KOPT-K1 (cell line): Measurements from ENCODE around the gene ACAN.

Experiments used
- H3K27ac ChIP-seq: fragments of 200-600 bp; sonication (generic); 2 replicates; pipeline ENCODE4 v1.5.1; 2016; ENCODE audit warnings: antibody characterized with exemption, mild to moderate bottlenecking, low read depth, low read length; ENCODE audit not compliant: poor library complexity, severe bottlenecking
- H3K36me3 ChIP-seq: fragments of 200-600 bp; sonication (generic); 2 replicates; pipeline ENCODE4 v1.5.1; 2017; ENCODE audit warnings: antibody characterized with exemption, mild to moderate bottlenecking, low read length, moderate library complexity; ENCODE audit not compliant: insufficient read depth
- H3K9me3 ChIP-seq: fragments of 200-600 bp; sonication (generic); 2 replicates; pipeline ENCODE4 v1.5.1; 2017; ENCODE audit warnings: antibody characterized with exemption, low read length, mild to moderate bottlenecking; ENCODE audit not compliant: insufficient read depth, poor library complexity, severe bottlenecking

Gene ACAN

DNA sequence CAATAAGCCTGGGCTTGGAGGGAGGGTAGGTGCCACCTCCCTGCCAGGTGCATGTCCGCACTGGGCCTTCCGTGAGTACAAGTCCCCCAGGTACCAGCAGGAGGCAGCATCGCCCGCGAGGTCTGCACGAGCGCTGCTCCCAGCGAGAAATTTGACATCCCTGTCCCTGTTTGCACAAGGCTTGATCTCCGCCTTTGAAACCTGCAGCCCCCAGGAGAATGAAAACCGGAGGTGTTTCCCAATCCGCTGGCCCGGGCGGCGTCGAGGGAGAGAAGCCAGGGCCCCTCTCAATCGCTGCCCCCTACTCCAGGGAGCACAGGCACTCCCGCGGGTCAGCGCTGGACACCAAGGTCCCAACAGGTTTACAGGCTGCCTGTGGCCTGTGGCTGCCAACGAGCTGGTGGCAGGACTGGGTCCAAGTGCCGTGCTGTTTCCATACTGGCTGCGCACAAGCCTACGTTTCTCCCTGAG lies 91.1 kb downstream of the ACAN start:
- Histone ChIP-seq H3K9me3 (no peaks in the 10 kb centered on the region), H3K27ac (no peak overlapping the region), H3K36me3 (peaks cover 3% of the 10 kb centered on the region; the same call in 1 of the 2 replicates)

DNA sequence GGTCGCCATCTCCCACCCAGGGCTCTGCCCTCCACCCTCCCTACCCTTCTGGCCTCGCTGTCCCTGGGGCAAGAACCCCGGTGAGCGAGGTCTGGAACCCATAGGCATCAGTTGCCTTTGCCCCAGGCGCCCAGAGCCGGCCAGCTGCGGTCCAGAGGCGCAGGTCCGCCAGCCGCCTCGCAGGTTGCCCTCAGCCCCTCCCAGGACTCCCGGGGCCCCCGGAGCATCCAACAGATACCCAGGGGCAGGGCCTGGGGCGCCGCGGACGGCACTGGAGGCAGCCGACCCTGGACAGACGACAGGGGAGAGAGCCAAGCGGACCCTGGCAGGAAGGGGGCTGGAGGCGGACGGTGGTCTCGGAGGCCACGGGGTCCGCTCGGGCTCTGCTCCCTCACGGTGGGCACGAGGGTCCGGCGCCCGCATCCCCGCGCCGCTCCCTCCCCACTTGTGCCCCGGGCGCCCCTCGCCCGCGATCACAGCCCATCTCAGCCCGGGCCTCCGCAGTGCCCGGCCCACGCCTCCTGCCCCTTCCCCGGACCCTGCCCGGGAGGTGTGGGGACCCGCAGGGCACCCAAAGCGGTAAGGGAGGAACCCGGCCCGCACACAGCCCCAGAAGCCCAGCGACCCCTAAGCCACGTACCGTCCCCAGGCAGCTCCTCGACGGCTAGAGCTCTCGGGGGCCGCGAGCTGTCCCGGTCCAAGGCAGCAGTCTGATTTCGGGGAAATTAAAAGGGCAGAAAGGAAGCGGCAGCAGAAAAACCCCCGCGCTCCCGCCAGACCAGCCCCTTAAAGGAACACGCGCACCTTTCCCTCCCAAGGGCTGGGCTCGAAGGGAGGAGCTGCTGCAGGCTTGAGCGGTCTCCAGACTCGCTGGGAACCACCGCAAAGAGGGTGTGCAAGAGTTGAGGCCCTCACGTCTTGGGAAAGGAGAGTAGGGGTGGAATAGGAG lies 91.9 kb downstream of the ACAN start, which contains the start of gene HAPLN3:
Gene HAPLN3, minus strand, starts transcription at position 726 of the 949 bp plus-strand sequence. CDS start 8,246 bp downstream, outside the sequence.
- no peaks in the 10 kb centered on the region for H3K9me3 ChIP-seq
- H3K36me3 ChIP-seq = peaks cover 6% of the 10 kb centered on the region; the same call in 1 of the 2 replicates
- H3K27ac ChIP-seq = no peak within 1 kb of the TSS

DNA sequence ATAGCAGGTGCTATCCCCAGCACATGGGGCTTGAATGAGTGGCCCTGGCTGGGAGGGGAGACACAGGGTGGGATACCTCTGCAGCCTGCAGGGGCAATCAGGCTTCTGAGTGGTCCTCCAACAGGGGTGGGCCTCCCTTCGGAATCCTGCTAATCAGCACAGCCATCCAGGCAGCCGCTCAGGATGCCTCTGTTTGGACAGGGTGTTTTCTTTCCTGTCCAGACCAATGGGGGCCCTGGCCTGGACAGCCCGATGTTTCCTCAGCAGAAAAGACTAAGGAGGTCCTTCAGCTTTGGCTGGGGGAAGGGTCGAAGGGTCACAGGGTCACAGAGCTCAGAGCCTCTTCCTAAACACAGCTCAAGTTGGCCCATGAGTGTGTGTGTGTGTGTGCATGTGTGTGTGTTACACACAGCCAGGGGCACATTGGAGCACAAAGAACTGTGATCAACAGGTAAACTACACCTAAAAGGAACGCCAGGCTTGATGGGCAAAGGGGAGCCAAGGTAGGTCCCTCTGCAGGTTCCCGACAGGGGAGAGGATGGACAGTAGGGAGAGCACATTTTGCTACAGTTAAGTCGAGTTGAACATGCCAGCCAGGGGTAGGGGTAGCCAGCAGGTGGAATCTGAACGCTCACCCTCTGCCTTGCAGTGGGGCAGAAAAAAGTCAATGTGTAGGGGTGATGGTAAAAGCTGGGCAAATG lies 93.2 kb downstream of the ACAN start:
- Histone ChIP-seq H3K9me3 (no peaks in the 10 kb centered on the region), H3K27ac (no peak overlapping the region), H3K36me3 (peaks cover 20% of the 10 kb centered on the region; the same call in 1 of the 2 replicates)

DNA sequence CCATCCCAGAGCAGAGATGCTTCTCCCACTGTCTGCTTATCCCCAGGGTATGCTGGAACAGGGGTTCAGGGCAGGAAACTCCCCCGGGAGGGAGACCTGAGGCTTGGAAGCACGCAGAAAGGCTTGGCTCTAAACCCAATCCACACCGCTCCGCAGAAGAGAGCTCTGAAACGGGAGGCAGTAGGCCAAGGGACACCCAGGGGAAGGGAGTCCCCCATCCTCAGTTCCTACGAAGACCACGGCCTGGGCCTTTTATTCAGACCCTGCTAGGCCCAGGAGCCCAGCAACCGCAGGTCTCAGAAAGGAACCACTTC lies 93.9 kb downstream of the ACAN start:
- H3K36me3 ChIP-seq = peaks cover 26% of the 10 kb centered on the region; the same call in 1 of the 2 replicates
- no peaks in the 10 kb centered on the region for H3K9me3 ChIP-seq
- H3K27ac ChIP-seq = no peak overlapping the region

DNA sequence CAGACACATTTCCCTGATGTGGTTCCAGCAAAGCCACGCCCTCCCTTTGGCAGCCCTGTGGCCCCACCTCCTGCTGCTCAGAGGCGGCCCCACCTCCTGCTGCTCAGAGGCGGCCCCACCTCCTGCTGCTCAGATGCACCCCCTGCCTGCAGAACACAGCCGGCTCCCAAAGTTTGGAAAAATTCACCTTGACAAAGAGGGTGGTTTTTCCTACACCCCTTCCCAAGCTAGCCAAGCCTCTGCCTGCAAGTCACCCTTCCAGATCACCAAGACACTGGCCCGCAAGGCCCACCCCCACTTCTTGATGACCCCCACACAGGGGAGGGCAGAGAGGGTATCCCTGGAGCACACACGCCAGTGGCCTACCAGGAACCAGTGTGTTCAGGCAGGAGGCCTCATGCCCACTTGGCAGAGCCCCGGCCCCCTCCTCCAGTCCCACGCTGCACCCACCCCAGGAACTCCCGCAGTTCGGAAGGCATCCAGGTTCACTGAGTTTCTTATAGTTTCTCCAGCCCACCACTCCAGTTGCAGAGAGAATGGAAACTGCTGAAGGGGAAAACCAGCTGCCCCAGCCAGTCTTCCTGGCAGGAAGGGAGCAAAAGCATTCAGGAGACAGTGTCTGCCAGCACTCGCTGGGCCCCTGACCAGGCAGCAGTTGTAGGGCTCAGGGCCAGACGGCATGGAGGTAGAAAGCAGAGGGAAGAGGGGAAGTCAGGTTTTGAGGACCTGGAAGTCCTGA lies 94.4 kb downstream of the ACAN start:
- Histone ChIP-seq H3K9me3 (no peaks in the 10 kb centered on the region), H3K27ac (no peak overlapping the region), H3K36me3 (peaks cover 31% of the 10 kb centered on the region; the same call in 1 of the 2 replicates)

DNA sequence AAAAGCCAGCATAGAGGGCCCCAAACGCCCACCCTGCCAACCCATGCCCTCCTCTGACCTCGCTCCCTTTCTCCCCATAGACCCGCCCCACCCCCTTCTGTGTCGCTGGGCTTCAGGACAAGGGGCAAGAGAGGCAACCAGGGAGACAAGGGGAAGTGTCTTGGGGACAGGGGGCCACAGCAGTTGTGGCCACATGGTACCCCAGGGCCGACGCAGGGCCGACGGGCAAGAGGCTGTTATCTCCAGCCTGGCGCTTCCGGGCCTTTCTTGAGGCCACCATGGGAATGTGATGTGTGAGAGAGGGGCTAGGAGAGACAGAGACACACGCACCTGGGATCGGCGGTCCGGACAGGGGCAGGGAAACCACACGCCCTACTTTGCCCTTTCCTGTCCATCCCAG lies 95.5 kb downstream of the ACAN start:
- Histone ChIP-seq H3K9me3 (no peaks in the 10 kb centered on the region), H3K27ac (no peak overlapping the region), H3K36me3 (peaks cover 36% of the 10 kb centered on the region; the same call in 1 of the 2 replicates)

DNA sequence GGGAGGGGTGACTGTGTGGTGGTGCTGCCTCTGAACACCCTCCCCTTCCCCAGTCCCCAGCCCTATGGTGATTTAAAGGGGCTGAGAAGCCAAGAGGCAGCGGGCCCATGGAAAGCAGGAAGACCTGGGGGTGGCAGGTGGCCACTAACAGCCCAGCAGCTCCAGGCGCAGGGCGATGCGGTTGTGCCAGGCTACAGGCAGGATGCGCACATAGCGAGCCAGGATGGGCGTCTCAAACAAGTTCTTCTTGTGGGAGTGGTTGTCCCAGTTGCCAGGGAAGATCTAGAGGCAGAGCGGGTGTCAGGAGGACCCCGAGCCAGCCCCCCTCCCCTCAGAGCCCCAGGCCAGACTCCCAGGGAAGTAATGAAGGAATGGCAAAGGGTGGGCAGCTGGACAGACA lies 96.0 kb downstream of the ACAN start:
- Histone ChIP-seq H3K9me3 (no peaks in the 10 kb centered on the region), H3K36me3 (peaks cover 41% of the 10 kb centered on the region; the same call in 1 of the 2 replicates), H3K27ac (no peak overlapping the region)

DNA sequence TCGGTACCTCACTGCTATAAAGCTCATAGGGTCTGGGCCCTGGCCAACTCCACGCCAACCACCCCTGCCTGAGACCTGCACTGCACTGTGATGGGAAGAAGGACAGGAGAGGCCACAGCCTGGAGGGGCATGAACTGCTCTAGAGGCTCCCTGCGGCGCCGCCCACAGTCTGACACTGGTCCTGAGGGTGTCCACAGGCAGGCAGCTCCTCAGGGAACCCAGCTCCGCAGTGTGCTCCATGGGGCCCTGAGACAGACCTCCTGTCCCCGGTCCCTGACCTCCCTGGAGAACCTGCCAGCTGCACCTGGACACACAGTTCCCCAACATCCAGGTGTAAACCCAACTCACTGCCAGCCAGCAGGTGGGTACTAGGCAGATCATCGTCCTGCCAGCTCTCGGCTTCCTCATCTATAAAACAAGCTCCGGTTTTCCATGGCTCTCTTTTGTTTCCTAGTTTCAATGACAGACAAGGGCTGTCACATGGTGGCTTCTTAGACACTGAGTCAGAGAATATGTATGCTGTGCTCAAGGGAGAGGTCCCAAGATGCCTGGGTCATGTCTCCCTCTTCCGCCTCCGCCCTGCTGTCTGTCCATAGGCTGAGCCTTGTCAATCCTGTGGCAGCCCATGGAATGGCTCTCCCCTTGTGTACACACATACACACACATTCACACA lies 97.2 kb downstream of the ACAN start:
- peaks cover 42% of the 10 kb centered on the region; the same call in 1 of the 2 replicates for H3K36me3 ChIP-seq
- H3K9me3 ChIP-seq = no peaks in the 10 kb centered on the region
- no peak overlapping the region for H3K27ac ChIP-seq

DNA sequence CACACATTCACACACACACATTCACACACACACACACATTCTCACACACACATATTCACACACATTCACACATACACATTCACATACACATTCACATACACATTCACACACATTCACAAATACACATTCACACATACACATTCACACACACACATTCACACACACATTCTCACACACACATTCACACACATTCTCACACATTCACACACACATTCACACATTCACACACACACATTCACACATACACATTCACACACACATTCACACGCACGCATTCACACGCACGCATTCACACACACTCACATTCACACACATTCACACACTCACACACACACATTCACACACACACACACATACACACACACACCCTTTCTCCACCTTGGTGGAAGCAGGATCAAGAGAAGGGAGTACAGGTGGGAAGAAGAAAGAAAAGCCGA lies 97.8 kb downstream of the ACAN start:
- no peak overlapping the region for H3K27ac ChIP-seq
- peaks cover 47% of the 10 kb centered on the region; the same call in 1 of the 2 replicates for H3K36me3 ChIP-seq
- H3K9me3 ChIP-seq = no peaks in the 10 kb centered on the region

DNA sequence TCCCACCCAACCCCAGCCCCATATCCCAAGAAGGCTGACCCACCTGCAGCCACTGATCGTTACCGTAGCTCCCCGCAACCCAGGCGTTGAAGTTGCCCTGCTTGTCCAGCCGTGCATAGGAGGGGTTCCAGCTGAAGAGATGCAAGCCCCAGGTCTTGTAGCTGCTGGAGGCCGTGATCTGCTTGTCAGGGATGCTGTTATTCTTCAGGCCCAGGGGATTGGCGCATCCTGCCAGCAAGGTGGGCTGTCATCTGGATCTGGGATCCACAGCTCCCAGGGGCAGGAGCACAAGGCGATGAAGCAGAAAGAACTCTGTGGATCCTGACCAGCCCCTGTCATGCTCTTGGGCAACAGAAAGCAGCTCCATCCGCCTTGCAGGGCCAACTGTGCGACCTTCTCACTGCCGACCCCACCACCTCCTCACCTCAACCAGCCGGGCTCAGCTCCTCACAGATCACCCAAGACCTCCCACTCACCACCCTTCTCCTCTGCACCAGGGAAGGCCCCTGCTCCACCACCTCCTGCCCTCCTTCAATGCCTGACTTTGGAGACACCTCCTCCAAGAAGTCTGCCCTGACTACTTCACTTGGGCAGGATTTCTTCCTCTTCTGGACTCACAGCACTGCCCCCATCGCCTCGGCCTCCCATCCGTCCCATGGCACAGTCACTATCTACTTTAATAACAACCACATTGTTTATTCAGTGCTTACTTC lies 98.4 kb downstream of the ACAN start:
- no peaks in the 10 kb centered on the region for H3K9me3 ChIP-seq
- H3K36me3 ChIP-seq = peaks cover 53% of the 10 kb centered on the region; the same call in 1 of the 2 replicates
- H3K27ac ChIP-seq = no peak overlapping the region

DNA sequence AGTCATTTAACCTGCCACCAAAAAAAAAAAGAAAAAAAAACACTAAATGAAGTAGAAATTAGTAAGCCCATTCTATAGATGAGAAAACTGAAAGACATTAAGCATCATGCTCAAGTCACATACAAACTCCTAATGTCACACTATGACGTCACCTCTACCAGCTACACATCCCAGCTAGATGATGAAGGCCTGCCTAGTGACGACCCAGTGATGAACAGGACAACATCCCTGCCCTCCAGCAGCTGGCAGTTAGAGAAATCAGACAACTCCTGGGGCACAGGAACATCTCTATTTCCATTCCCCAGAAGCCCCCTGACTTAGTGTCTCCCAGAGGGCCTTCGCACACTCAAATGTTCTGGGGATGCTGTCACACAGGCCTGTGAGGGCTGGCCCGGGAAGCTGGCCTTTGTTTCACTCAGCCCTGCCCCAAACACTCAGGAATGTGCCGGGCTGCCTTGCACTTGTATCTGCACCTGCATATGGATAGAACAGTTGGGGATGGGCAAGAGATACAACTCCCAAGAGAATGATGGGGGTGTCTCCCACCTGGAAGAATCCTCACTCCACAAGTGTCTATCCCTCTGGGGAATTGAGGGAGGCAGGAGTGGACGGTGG lies 99.1 kb downstream of the ACAN start:
- Histone ChIP-seq H3K9me3 (no peaks in the 10 kb centered on the region), H3K36me3 (peaks cover 59% of the 10 kb centered on the region; the same call in 1 of the 2 replicates), H3K27ac (no peak overlapping the region)

DNA sequence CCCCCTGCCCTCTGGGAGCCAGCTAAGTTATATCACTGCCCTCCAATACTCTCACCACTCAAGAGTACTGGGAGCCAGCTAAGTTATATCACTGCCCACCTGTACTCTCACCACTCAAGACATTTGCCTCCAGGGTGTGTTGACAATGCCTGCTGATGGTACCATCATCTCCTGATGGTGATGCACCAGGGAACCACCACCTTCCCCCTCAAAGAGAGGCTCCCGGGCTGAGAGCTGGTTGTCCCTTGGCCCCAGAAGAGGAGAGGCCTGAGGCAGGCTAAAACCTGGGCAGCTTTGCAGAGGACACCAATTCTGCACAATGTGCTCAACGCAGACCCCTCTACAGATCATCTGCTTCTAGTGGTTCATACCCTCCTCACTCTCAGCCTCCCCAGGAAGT lies 99.6 kb downstream of the ACAN start:
- H3K9me3 ChIP-seq = no peaks in the 10 kb centered on the region
- no peak overlapping the region for H3K27ac ChIP-seq
- H3K36me3 ChIP-seq = peaks cover 59% of the 10 kb centered on the region; the same call in 1 of the 2 replicates

DNA sequence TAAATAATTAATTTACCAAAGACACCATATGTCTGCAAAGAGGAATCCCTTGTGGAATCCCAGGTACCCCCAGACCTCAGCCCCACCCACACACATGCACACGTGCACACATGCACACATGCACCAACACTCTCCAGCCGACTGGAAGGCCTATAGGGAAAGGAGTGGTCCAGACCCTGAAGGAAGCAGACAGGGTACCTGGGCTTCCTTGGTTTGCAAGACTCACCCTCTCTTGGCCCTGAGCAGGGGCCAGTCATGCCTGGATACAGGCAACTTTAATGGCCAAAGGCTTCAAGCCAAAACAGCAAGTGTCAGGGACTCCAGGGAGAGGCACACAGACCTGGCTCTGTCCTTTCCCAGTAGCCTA lies 101.0 kb downstream of the ACAN start:
- no peaks in the 10 kb centered on the region for H3K9me3 ChIP-seq
- H3K36me3 ChIP-seq = peaks cover 62% of the 10 kb centered on the region; the same call in 1 of the 2 replicates
- no peak overlapping the region for H3K27ac ChIP-seq
